ENCODE results near the gene CLTC.
"Not testable (repeated sequence)": the region's sequence is repeated elsewhere in the genome, so short reads cannot be mapped to it uniquely, and the experiment has no call there.

The CLTC gene

DNA sequence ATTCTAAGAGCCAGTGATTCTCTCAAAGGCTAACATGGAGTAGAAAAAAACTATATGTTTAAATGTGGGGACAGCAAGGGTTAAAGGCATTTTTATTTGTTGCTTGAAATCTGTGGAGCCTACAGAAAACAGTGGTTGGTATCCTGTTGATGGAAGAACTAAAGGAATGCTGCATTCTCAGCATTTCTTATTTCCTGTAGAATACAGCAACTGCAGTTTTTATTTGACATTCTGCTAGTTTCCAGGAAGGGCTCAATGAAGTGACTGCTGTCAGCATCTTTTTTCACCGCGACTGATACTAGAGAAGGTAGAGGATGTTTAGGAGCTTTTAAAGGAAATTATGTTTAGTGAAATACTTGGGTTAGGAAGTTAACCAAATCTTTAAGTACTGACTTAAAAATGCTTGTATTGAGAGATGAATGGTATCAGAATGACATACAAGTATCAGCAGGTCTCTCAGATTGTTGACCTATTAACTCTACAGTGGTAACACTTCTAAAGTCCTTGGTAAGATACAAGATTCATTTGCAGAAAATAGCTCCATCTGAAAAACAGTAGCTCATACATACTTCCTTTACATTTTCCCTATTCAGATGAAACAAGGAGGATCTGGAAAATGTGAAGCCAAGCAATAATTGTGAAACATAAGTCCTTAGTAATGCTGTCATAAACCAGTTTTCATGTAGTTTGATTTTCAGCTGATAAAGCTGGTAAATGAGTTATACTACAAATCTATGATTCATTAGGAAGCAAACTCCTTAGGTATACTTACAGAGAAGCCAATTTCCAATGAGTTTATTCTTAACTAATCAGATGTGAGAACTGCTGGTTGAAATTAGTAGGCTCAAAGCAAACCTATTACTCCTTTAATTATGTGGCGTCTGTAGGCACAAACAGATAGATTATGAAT, 15.2 kb downstream of the CLTC start:
- DNase-seq (ENCODE audit: low spot score): no peak

DNA sequence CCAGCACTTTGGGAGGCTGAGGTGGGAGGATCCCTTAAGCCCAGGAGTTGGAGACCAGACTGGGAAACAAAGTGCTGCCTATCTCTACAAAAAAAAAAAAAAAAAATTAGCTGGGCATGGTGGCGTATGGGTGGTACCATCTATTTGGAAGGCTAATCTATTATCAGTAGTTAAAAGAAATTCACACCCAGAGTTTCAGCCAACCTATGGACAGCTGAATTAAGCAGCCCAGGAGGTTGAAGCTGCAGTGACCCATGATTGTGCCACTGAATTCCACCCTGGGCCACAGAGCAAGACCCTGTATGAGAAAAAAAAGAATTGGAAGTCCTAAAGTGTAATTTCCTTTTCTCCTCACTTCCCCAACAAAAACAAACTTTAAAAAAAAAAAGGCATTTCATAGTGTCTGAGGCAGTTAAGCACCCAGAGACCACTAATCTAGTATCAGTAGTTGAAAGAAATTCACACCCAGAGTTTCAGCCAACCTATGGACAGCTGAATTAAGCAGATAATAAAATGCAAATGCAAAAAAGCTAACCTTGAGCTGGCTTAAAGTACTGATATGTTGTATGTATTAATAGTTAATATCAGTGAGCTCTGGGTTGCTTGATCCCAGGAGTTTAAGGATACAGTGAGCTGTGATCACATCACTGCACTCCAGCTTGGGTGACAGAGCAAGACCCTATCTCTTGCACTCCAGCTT, 18.1 kb downstream of the CLTC start:
- DNase-seq (ENCODE audit: low spot score): no peak

DNA sequence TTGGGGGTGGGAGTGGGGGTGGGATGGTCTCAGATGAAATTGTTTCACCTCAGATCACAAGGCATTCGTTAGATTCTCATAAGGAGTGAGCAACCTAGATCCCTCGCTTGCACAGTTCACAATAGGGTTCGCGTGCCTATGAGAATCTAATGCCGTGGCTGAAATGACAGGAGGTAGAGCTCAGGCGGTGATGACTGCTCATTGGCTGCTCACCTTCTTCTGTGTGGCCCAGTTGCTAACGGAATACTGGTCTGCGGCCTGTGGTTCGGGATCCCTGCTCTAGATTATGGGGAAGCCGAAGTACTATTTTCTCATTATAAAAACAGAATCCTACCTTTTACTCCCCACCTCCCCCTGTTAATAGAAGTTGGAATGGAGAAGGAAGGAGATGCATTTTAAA, 18.9 kb downstream of the CLTC start:
- peak; percentile 50 for DNase-seq (ENCODE audit: low spot score)

DNA sequence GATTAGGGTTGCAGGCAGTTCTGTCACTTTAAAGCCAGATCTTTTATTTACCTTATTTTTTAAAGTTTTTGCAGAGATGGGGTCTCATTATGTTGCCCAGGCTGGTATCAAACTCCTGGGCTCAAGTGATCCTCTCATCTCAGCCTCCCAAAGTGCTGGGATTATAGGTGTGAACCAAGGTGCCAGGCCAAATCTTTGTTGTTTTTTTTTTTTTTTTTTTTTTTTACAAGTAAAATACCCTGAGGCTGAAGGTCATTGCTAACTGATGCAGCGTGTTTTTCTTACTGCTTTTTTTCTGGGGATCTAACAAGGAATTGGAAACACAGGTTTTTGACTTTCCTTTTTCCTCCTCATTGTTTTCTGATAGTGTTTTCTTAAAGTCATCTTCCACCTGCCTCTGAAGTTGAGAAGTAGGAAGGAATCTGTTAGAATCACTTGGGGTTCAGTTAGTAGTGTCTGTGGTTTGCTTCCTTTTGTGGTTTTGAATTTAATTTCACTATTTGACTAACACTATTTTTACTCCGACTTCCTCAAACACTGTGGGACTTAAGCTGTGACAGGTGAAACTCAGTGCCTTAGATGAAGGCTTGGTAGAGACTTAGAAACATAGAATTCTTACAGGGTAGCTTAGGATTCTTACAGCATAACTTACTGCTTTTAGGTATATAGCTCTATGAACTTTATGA, 22.2 kb downstream of the CLTC start:
- DNase-seq (ENCODE audit: low spot score): no peak

DNA sequence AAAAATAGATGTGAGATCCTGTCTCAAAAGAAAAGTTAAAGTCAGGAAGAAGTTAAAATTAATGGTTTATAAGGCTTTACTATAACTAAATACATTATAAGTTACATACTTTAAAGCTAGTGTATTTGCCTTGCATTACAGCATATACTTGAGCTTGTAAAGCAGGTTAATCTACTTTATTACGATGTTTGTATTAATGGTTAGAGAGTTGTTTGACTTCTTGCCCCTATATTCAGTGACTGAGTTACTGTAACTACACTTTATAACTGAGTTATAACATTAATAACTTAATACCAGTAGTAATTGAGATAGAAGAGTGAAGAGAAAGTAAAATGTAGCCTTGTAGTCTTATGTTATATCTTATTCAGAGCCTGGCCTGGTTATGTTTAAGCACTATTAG, 22.9 kb downstream of the CLTC start:
- DNase-seq (ENCODE audit: low spot score): no peak

DNA sequence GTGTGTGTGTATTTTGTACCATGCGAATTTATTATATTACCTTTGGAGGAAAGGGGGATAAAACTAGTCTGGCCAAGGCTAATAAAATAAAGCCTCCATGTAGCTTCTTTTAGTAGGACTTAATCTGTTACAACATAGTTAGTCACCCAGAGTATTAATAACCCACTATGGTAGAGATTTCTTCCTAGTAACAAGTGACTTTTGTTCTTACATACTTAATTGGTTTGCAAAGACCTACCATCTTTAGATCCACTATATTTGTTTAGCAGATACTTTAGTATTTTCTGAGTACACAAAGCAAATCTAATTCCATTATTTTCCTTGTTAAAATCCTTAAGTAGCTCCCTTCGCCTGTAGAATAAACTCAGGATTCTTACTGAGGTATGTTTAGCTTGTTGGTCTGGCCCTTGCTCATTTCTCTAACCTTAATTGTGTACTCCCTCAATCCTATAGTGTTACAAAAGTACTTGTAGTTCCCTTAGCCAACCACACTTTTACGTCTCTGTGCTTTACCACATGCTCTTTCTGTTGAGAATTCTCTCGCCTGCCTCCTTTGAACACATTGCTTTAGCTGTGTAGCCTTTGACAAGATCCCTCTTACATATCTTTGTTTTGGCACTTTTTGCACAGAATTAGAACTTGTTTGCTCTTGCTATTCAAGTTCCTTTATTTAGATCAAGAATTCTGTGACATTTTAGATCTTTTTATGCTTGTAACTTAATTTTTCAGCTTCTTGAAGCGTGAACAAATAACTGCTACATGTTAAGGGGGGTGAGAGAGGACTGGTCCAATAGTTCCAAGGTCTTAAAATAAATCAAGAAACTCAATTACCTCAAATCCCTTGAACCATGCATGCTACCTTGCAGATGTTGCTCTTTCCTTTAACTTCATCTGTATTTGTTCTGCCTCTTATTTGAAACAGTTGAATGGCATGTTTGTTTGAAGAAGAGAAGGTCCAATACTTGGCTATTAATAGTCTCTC, 23.8 kb downstream of the CLTC start:
- DNase-seq (ENCODE audit: low spot score): no peak

DNA sequence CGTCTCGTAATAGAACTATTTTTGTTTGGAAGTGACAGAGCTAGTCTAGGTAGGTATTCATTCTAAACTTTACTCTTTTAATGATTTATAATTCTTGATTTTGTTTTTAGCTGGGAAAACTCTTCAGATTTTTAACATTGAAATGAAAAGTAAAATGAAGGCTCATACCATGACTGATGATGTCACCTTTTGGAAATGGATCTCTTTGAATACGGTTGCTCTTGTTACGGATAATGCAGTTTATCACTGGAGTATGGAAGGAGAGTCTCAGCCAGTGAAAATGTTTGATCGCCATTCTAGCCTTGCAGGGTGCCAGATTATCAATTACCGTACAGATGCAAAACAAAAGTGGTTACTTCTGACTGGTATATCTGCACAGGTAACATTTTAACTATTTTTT, 27.6 kb downstream of the CLTC start:
- DNase-seq (ENCODE audit: low spot score): no peak

DNA sequence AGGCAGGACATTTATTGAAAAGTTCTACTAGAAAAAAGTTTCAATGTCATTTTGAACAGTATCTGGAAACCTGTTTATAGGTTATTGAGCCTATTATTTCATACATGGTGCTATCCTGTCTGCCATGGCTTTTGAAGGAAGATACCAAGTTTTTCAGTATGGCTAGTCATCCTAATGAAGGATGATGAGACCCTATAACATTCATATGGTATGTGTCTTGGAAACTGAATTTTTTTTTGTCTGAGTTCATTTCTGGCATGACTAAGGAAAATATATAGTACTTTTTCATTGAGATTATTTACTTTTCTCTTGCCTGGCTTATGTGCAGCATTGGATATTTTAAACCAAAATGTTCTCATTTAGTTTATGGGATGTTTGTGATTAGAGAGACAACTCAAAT, 30.2 kb downstream of the CLTC start:
- DNase-seq (ENCODE audit: low spot score): no peak

DNA sequence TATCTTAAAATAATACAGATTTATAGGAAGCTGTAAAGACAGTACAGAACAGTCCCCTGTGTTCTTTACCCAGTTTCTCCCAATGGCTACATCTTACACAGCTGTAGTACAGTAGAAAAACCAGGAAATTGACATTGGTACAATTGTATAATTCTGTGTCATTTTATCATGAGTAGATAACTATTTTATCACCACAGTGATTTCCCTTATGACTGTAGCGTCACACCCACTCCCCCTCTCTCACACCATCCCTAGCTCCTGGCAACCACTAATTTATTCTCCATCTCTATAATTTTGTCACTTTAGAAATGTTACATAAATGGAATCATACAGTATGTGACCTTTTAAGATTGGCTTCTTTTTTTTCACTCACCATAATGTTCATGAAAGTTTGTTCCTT, 30.9 kb downstream of the CLTC start:
- DNase-seq (ENCODE audit: low spot score): no peak

DNA sequence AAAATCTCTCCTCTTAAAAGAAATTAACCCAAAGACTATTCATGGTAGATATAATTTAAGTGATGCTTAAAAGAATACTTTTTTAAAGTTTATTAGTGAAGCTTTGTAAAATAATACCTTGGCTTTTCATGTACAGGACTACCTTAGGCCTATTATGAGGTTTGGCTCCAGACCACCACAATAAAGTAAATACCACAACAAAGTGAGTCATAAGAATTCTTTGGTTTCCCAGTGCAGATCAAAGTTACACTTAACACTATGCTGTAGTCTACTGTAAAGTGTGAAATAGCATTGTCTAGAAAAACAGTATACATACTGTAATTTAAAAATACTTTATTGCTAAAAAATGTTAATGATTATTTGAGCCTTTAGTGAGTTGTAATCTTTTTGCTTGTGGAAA, 31.7 kb downstream of the CLTC start:
- no peak for DNase-seq (ENCODE audit: low spot score)

DNA sequence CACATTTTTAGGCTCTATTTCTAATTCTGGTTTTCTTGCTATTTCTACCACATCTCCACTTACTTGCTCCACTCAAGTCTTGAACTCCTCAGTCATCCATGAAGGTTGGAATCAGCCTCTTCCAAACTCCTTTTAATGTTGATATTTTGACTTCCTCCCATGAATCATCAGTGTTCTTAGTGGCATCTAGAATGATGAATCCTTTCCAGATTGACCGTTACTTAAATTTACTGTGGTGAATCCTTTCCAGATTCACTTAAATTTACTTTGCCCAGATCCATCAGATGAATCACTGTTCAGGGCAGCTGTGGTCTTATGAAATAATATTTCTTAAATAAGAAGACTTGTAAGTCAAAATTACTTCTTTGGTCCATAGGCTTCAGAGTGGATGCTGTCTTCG, 32.4 kb downstream of the CLTC start:
- no peak for DNase-seq (ENCODE audit: low spot score)

DNA sequence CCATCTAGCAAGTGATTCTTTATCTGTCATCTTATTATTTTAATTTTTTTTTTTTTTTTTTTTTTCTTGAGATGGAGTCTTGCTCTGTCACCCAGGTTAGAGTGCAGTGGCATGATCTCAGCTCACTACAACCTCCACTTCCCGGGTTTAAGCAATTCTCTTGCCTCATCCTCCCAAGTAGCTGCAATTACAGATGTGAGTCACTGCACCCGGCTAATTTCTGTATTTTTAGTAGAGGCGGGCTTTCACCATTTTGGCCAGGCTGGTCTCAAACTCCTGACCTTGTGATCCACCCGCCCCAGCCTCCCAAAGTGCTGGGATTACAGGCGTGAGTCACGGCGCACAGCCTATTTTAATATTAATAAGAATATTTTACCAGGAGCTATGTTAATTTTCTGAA, 36.9 kb downstream of the CLTC start:
- not testable (repeated sequence) for DNase-seq (ENCODE audit: low spot score)

DNA sequence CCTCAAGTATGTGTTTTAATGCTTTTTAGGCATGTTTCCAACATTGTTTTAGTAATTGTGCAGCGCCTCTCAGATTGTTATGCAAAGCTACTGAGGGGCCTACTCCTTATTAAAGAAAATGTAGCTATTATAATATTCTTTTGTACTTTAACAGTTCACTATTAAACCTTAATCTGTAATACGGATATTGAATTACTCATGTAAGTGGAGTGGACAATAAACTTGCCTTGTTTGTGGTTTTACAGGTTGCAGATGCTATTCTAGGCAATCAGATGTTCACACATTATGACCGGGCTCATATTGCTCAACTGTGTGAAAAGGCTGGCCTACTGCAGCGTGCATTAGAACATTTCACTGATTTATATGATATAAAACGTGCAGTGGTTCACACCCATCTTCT, 46.5 kb downstream of the CLTC start:
- no peak for DNase-seq (ENCODE audit: low spot score)

DNA sequence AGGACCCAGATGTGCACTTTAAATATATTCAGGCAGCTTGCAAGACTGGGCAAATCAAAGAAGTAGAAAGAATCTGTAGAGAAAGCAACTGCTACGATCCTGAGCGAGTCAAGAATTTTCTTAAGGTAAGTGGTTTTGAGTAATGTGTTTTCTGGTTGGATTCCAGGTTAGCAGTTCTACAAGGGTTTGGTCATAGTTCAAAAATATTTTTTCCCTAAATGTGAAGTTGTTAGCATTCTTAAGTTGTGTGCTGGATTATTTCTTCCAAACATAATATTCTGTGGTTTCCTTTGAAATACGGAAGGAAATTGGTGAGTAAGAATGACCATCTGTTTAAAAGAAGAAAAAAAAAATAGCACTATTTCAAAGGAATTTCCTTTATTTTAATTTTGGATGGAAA, 49.1 kb downstream of the CLTC start:
- DNase-seq (ENCODE audit: low spot score): no peak

DNA sequence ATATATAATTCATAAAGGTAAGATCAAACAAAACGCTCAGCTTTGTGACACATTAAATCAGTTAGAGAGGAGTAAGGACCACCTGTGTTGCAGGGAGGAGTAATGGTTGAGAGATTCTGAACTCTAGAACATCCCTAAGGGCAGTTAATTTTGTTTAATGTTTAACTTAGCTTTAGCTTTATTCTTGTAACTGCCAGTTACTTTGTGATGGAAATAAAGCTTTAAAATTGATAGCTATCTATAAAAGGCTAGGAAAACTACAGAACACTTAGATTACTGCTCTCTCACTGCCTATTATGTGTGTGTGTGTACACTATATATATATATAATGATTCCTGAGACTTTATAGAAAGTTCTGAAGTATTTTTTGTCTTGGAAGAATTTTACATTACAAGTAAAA, 49.7 kb downstream of the CLTC start:
- DNase-seq (ENCODE audit: low spot score): no peak

DNA sequence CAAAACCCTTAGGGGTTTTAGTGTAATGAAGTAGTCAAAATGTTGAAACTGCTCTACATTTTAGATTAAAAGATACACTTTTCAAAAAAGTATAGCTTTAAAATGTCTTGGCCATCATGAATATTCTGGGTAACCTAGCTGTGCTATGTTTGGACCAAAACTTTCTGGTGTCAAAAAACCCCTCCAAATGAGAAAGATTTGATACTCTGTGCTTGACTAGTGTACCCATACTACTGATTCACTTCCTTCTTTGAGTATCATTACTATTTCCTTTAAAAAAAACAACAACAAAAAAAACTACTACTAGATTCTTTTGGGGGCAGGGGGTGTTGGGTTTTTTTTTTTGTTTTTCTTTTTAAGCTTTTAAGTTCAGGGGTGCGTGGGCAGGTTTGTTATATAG, 50.2 kb downstream of the CLTC start:
- no peak for DNase-seq (ENCODE audit: low spot score)

DNA sequence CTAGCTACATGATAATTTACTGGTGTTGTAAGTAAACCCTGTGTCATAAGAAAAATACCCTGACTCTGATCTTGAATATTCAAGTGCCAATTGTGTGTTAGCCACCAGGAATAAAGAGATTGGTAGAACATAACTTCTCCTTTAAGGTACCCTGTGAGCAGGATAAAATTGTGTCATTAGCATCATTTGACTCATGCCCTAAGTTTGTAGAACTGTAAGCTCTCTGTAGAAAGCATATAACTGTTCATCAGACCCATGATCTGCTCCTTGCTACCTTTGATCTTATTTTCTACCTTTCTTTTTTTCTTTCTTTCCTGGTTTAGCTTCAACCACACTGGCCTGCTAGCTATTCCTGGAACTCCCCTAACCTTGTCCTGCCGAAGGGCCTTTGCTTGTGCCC, 51.7 kb downstream of the CLTC start:
- no peak for DNase-seq (ENCODE audit: low spot score)

DNA sequence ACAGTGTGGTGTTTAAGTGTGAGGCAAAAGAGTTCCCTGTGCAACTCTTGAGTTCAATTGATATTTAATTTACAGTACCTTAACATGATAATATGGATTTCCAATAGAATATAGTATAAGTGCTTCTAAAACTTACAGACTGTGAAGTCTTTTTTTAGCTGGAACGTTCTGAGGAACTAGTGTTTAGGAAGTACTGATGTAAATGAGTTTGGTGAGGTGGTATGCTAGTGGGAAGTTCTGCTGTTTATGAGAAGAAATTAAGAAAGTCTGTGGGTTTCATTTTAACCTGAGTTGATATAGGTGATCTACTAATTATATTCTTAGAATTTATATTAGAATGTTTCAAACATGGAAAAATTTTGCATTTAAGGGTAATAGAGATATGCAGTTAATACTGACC, 55.5 kb downstream of the CLTC start:
- DNase-seq (ENCODE audit: low spot score): no peak

DNA sequence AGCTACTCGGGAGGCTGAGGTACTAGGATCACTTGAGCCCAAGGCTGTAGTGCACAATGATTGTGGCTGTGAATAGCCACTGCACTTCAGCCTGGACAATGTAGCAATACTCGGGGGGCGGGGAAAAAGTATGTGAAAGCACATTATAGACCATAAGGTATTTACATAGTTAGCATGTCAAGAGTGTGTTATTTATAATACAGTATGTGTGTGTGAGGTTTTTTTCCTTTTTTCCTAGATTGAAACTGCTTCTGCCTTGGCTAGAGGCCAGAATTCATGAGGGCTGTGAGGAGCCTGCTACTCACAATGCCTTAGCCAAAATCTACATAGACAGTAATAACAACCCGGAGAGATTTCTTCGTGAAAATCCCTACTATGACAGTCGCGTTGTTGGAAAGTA, 57.0 kb downstream of the CLTC start:
- no peak for DNase-seq (ENCODE audit: low spot score)

DNA sequence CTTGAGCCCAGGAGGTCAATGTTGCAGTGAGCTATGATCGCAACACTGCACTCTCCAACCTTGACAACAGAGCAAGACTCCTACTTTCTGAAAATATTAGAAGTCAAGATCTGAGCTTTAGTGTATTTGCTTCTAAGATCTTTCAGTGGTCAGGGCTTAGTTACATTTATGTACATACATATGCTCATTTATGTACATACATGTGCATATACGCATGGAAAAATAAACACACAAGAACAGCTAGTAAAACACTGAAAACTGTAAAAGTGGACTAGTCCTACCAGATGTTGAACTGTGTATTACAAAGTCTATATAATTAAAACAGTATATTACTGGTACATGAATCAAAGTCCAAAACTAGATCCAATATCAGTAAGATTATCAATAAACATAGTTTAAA, 59.2 kb downstream of the CLTC start:
- DNase-seq (ENCODE audit: low spot score): no peak

DNA sequence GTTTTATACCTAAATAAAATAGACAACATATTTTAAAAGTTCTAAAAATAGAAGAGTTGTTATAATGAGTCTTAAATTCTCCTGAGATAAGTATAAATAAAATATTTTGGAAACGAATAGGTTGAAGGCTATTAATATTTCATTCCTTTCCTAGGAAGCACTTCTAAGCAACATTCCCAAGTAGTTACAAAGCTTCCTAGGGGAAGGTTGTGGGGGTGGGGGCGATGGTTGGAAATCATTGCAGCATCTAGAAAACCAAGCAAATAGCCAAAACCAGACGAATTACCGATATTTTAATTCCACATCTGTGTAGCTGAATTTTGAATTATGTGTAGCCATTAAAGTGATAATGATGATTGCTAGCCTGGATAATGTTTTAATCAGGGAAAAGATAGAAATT, 60.6 kb downstream of the CLTC start:
- DNase-seq (ENCODE audit: low spot score): no peak

DNA sequence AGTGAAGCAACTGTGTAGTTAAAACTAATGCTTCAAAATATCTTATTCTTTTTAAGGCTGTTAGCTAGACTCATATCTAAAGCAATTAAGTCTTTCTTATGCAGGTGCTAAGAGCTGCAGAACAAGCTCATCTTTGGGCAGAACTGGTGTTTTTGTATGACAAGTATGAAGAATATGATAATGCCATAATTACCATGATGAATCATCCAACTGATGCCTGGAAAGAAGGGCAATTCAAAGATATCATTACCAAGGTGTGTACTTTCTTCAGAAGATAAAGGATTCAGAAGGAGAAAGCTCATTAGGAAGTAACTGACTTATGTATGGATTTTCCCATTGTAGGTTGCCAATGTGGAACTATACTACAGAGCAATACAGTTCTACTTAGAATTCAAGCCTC, 63.6 kb downstream of the CLTC start:
- no peak for DNase-seq (ENCODE audit: low spot score)

All from cerebellar cortex (tissue), 1 donor.